HG03565 (cell line): ENCODE data around the gene AOAH.
"Not testable (repeated sequence)": the region's sequence is repeated elsewhere in the genome, so short reads cannot be mapped to it uniquely, and the experiment has no call there.

ENCODE experiments used
- ATAC-seq: cut with Tn5 transposase; IDR thresholded peaks from one replicate; pipeline ENCODE4 v1.9.1; 2021; ENCODE audit warnings: mild to moderate bottlenecking, moderate library complexity; ENCODE audit not compliant: unreplicated experiment

AOAH gene

DNA sequence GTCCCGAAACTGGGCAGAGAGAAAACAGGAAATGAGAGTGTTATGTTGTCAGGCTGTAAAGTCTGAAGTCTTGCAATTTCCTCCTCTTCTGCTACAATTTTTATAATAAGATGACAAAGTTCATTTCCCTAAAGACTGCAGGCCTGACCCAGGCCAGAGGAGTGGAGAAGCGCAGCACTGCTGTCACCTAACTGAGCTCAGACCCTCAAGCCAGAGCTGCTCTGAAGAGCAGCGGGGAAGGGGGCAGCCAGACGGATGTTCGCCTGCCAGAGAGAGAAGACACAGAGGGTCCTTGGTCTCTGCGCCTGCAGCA lies 12.6 kb upstream of the AOAH start:
- ATAC-seq, result peak; percentile 83

DNA sequence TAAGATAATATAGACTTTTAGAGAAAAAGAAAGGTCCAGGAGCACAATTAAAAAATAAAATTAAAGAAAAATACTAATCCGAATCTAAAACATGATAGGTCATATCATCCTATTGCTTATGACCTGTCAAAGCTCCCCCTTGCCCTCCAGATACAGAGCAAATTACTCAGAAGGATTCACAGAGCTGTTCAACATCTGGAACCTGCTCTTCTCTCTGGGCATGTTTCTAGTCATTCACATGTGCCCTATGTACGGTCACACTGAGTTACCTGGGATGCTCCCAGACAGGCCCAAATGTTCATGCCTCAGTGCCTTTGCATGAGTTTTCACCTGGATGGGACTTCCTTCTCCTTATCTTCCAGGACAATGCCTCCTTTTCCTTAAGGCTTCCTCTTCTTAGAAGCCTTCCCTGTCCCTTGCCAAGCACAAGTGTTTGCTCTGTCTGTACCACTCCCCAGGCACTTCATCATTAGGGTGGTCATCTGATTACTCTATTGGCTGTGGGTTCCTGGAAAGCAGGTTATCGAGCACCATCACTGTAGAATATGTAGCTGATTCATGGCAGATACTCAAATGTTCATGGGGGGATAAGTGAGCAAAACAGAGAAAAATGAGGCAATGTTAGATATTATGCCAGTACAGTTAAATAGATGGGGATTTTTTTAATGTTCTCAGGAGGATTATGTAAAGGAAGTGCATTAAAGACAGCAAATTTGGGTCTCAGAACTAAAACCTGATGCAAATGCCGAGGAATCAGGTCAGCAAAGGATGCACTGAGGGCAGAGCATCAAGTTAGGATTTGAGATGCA lies 12.0 kb upstream of the AOAH start:
- ATAC-seq, result peak; percentile 12

DNA sequence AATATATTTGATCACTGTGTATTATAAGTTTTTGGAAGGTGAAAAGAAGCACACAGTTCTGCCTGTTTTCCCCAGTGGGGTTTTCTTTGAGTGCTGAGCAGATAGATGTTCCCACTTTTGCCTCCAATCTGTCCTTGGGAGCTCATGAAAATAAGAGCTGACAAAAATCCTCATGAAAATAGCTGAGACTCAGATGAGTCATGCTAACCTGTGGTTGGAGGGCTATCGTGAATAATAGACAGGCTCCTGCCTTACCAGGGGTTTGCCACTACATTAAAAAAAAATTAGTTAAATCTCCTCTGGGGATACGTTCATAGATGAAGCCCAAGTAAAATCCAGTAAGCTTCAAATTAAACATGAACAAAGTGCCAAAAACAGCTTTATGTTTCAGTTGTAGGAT lies 10.9 kb upstream of the AOAH start:
- no peak for ATAC-seq

DNA sequence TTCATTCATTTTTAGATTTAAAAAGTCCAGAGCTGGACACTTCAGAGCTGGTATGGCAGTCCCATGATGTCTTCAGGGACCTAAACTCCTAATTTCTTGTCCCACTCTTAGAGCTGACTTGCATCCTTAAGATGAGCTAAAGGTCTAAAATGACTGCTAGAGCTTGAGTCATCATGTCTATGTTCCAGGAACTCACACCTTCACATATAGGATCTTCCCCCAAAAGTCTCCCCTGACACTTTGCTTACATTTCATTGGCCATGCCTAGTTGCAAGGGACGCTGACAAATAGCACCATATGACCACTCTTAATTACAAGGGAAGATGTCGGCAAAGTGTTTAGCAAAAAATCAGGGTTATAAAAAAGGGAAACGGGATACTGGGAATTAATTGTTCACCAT lies 10.4 kb upstream of the AOAH start:
- ATAC-seq, result no peak

DNA sequence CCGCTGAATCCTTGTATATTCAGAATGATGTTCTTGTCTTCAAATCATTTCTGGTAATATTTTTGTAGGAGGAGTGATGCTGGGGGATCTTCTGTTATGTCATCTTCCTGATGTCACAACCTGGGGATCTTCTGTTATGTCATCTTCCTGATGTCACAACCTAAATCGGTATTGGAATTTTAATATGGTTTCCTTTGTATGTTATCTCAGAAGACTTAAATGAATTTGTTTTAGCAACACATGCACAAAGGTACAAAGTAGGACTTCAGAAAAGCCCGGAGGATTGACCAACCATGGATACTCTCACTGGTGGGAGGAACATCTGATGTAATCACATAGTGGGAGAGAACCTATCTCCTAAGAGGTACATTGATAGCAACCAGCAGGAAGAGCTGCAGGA lies 9.1 kb upstream of the AOAH start:
- no peak for ATAC-seq

GRCh38 chr7:36732806-36733205 lies 8.5 kb upstream of the AOAH start:
- ATAC-seq, result no peak

- no peak for ATAC-seq
These were observed 5.8 kb upstream of the AOAH start for GRCh38 chr7:36730046-36730445.

DNA sequence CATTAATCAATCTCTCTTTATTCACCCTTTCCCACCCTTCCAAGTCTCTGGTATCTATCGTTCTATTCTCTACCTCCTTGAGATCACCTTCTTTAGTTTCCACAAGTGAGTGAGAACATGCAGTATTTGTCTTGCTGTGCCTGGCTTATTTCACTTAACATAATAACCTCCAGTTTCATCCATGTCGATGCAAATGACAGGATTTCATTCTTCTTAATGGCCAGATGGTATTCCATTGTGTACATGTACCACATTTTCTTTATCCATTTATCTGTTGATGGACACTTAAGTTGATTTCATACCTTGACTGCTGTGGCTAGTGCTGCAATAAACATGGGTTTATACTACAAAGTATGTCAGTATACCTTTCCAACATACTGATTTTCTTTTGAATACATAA lies 3.8 kb upstream of the AOAH start:
- no peak for ATAC-seq

- ATAC-seq, result no peak
These were observed 2.7 kb upstream of the AOAH start for GRCh38 chr7:36726806-36727503.

- no peak for ATAC-seq
These were observed 2.0 kb upstream of the AOAH start for GRCh38 chr7:36726311-36726710.

- no peak for ATAC-seq
These were observed 702 bp upstream of the AOAH start for GRCh38 chr7:36724996-36725395.

DNA sequence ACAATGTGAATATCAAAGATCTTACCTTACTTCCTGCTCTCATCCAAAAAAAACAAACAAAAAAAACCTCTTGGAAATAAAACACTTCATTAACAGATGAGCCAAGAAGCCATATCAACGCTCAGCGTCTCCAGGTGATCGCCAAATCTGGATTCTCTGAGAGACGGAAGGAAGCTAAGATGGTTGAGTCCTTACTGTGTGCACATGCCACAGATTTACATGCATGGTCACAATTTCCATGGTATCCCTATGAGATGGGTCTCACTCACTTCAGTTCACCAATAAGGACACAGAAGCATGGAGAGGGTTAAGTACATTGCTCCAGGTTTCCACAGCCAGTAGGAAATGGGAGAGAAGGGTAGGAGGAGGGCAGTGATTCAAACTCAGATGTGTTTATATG lies 1.0 kb downstream of the AOAH start:
- no peak for ATAC-seq

GRCh38 chr7:36719083-36719632 lies 5.1 kb downstream of the AOAH start:
- no peak for ATAC-seq

GRCh38 chr7:36717586-36717985 lies 6.7 kb downstream of the AOAH start:
- ATAC-seq, result no peak

DNA sequence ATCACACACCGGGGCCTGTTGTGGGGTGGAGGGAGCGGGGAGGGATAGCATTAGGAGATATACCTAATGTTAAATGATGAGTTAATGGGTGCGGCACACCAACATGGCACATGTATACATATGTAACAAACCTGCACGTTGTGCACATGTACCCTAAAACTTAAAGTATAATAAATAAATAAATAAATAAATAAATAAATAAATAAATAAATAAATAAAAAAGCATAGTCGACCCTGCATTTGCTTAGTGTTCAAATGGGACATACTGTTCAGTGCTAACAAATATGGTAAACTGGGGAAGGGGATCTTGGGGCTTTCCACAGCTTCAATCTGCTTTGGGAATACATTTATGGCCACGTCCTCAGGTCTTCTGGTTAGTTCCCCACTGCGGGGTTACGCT lies 7.5 kb downstream of the AOAH start:
- ATAC-seq, result not testable (repeated sequence)

DNA sequence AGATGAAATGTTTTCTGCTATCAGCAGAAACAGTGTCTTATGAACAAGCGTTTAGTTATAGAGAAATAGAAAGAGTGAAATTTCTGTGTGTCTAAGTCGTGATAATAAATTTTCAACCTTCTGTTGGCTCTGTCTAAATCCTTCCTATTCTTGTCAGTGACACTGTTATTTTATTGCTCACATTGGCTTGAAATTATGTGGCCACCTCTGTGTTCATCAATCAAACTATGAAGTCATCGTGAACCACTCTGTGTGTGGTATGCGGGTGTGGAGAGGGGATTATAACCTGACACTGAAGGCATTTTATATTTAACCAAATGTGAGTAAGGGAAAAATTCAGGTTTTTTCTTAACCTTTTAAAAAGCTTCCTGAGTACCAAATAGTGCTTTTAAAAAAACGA lies 12.3 kb downstream of the AOAH start:
- ATAC-seq, result no peak

- ATAC-seq, result no peak
These were observed 13.0 kb downstream of the AOAH start for GRCh38 chr7:36711256-36711655.

GRCh38 chr7:36710186-36710791 lies 14.0 kb downstream of the AOAH start:
- ATAC-seq, result no peak

GRCh38 chr7:36708767-36709166 lies 15.5 kb downstream of the AOAH start:
- ATAC-seq, result no peak

GRCh38 chr7:36707898-36708297 lies 16.4 kb downstream of the AOAH start:
- ATAC-seq, result no peak

DNA sequence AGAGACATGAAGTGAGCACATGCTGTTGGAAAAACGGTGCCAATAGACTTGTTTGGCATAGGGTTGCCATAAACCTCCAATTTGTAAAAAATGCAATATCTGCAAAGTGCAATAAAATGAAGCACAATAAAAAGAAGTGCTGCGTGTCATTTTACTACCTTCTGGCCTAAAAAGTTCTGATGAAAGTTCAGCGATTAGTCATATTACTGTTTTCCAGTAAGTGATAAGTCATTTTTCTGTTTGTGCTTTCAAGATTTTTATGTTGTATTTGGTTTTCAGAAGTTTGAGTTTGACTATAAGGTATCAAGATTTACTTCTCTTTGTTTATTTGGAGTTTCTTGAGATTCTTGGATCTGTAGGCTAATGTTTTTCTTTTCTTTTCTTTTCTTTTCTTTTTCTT lies 16.8 kb downstream of the AOAH start:
- no peak for ATAC-seq

GRCh38 chr7:36703860-36704259 lies 20.4 kb downstream of the AOAH start:
- ATAC-seq, result not testable (repeated sequence)
